ENCODE measurements around the gene PARVG.

DNA sequence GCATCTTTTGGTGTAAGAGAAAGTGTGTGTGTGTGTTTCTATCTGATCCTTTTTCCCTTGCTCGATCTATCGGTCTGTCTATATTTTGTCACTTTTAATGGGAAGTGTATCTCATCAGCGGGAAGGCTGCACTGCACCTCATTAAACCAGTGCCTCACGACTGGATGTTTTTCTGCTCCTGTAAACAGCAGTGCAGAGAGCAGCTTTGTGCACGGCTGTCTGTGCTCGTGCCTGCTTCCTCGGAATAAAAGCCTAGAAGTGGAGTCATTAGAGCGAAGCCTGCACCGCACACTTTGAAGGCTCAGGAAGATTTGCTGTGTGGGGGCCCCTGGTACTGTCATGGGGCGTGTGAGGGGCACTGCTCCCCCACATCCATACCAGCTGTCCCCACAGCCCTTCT is 27.0 kb upstream of the PARVG start:
- TF ChIP-seq FOXA1 (IDR thresholded peaks at IDR 0.05) (no peak), HDGF (IDR thresholded peaks at IDR 0.05; ENCODE audit: borderline replicate concordance) (no peak), ELF4 (IDR thresholded peaks at IDR 0.05) (no peak), FOXM1 (IDR thresholded peaks at IDR 0.05; ENCODE audit: borderline replicate concordance) (no peak)

Measured in HEK293T (cell line).